ENCODE results near the gene SERGEF. TPM values are rescaled to one million over a fixed set of nuclear protein-coding genes. Genes with fewer than 3 reads are reported as not detected.
A peak's percentile ranks its signal among the peaks of the same experiment; 100 is the strongest.

Gene SERGEF
- total RNA-seq, 6 experiments from 2014 or later = 8.4 to 19.5 (median 15.8) TPM

DNA sequence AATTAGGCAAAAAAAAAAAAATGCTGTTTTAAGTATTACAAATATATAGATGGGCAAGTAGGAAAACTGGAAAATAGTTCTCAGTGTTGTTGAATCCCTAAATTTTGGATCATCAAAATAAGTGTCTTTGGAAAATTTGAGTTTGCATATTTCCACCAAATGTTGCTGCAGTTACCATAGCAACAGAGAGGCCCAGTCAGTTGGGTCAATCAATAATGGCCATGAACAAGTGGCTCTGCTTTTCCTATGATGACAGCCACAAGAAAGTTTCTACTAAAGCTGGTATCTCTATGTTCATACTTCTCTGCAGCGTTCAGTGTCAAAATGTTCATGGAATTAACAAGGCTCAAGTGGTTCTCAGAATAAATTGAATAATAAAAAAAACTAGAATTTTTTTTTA is 79.1 kb downstream of the SERGEF start:
- no peaks in the 10 kb centered on the region for H3K36me3 ChIP-seq
- no peaks in the 10 kb centered on the region for H3K27me3 ChIP-seq
- DNase-seq = no peak
- peak overlapping the region in 1 of 3 donors; percentile 19 for H3K27ac ChIP-seq
- no peaks in the 10 kb centered on the region for H3K9me3 ChIP-seq
- no peak for TF ChIP-seq POLR2A (IDR thresholded peaks at IDR 0.05)
- TF ChIP-seq, protein P1, sequence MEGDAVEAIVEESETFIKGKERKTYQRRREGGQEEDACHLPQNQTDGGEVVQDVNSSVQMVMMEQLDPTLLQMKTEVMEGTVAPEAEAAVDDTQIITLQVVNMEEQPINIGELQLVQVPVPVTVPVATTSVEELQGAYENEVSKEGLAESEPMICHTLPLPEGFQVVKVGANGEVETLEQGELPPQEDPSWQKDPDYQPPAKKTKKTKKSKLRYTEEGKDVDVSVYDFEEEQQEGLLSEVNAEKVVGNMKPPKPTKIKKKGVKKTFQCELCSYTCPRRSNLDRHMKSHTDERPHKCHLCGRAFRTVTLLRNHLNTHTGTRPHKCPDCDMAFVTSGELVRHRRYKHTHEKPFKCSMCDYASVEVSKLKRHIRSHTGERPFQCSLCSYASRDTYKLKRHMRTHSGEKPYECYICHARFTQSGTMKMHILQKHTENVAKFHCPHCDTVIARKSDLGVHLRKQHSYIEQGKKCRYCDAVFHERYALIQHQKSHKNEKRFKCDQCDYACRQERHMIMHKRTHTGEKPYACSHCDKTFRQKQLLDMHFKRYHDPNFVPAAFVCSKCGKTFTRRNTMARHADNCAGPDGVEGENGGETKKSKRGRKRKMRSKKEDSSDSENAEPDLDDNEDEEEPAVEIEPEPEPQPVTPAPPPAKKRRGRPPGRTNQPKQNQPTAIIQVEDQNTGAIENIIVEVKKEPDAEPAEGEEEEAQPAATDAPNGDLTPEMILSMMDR (IDR thresholded peaks at IDR 0.05) = no peak
- ATAC-seq = peak in 3 of 4 donors; percentile 50 to 75 (median 66)
- intact Hi-C loops (cut with DNase I) = no loop called here
- WGBS (ENCODE audit: insufficient coverage, low coverage, low lambda C conversion rate, missing lambda C conversion rate) = 42% methylated on average over 1 of the region's 1 CpG
- no peak overlapping the region for H3K4me3 ChIP-seq
- H3K4me1 ChIP-seq = peaks cover 0 to 16% (median 4%) of the 10 kb centered on the region in 4 donors

DNA sequence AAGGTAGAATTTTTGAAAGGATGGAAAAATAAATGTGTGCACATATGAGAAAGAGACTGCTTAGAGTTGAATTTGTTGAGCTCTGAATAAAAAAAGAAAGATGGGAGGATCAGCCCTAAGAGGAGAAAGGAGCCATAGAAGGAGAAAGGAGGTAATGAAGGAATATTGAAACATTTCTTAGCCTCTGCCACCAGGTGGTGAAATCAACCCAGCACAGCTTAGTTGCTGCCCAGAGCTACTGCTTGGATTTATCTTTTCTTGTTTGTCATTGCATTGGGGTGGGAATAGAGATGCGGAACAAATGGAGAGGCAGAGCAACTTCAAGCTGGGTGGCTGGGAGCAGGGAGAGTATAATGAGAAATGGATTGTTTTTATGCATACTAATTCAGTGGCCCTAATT is 80.4 kb downstream of the SERGEF start:
- WGBS (ENCODE audit: insufficient coverage, low coverage, low lambda C conversion rate, missing lambda C conversion rate) = 100% methylated on average over 1 of the region's 1 CpG
- Histone ChIP-seq H3K27ac (no peak overlapping the region), H3K27me3 (no peaks in the 10 kb centered on the region), H3K36me3 (no peaks in the 10 kb centered on the region), H3K4me3 (no peak overlapping the region), H3K4me1 (peaks cover 0 to 16% (median 4%) of the 10 kb centered on the region in 4 donors), H3K9me3 (no peaks in the 10 kb centered on the region)
- no peak for DNase-seq
- intact Hi-C loops (cut with DNase I) = no loop called here
- no peak for TF ChIP-seq POLR2A (IDR thresholded peaks at IDR 0.05)
- TF ChIP-seq, protein P1 (IDR thresholded peaks at IDR 0.05) = no peak
- no peak for ATAC-seq

- WGBS (ENCODE audit: insufficient coverage, low coverage, low lambda C conversion rate, missing lambda C conversion rate) = 92% methylated on average over 1 of the region's 1 CpG
- Histone ChIP-seq H3K9me3 (no peaks in the 10 kb centered on the region), H3K27me3 (no peaks in the 10 kb centered on the region), H3K36me3 (no peaks in the 10 kb centered on the region), H3K27ac (no peak overlapping the region), H3K4me1 (peaks cover 0 to 21% (median 4%) of the 10 kb centered on the region in 4 donors), H3K4me3 (no peak overlapping the region)
- intact Hi-C loops (cut with DNase I) = no loop called here
- DNase-seq (no peak), ATAC-seq (no peak)
- TF ChIP-seq POLR2A (IDR thresholded peaks at IDR 0.05) = no peak
- TF ChIP-seq, protein P1 (IDR thresholded peaks at IDR 0.05) = no peak
These were observed 81.3 kb downstream of the SERGEF start for GRCh38 chr11:17931595-17931994.

DNA sequence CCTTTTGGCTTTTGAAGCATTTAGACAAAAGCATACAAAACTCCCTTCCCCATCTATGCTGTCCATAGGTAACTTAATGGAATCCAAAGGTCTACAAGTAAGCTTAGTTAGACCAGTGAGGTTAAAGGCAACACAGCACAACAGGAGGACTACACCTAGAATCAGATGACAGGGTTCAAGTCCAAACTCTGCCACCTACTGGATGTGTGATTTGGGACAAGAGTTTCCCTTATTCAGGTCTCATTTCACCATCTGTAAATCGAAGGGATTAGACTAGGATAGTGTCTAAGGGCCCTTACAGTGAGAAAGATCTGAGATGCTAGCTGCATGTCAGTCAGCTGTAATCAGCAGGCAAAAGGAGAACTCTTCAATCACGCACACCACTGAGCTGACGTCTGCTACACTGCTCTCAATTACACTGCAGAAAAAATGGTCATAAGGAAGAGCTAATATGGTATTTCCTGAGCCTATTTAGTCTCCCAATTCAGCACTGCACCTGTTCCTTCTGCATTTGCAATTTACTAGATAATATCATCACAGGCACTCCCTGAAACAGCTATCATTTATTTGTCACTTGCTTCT is 82.2 kb downstream of the SERGEF start:
- H3K27ac ChIP-seq = no peak overlapping the region
- H3K9me3 ChIP-seq = no peaks in the 10 kb centered on the region
- no peak for ATAC-seq
- intact Hi-C loops (cut with DNase I) = no loop called here
- no peaks in the 10 kb centered on the region for H3K27me3 ChIP-seq
- 91% methylated on average over 3 of the region's 3 CpGs for WGBS (ENCODE audit: insufficient coverage, low coverage, low lambda C conversion rate, missing lambda C conversion rate)
- no peaks in the 10 kb centered on the region for H3K36me3 ChIP-seq
- H3K4me1 ChIP-seq = peaks cover 0 to 31% (median 4%) of the 10 kb centered on the region in 4 donors
- TF ChIP-seq POLR2A (IDR thresholded peaks at IDR 0.05) = no peak
- TF ChIP-seq, protein P1 (IDR thresholded peaks at IDR 0.05) = no peak
- DNase-seq = no peak
- H3K4me3 ChIP-seq = no peak overlapping the region
